BJ (cell line): ENCODE measurements around the gene COA1. TPM values are rescaled to one million over a fixed set of nuclear protein-coding genes. Genes with fewer than 3 reads are reported as not detected.

Experiments used
- CTCF ChIA-PET: fragments of 350-600 bp; formaldehyde crosslinking; extraction: SDS; loops from one replicate; lab custom pipeline; 2021; ENCODE audit warnings: antibody characterized with exemption, inconsistent platforms; lab: Yijun Ruan, JAX
- POLR2A ChIA-PET: fragments of 300-600 bp; sonication (Branson Sonifier 250); formaldehyde crosslinking; extraction: SDS; loops from one replicate; lab custom pipeline; 2021; ENCODE audit warnings: antibody characterized with exemption; lab: Charles Lee
- DNase-seq: peaks from one replicate; pipeline ENCODE4 v3.0.0-alpha.2; 2011; ENCODE audit warnings: low read depth
- H3K27me3 ChIP-seq: 2 replicates; pipeline ENCODE4 v1.6.0; 2011; ENCODE audit warnings: low read length; ENCODE audit not compliant: control insufficient read depth, insufficient read depth
- H3K36me3 ChIP-seq: 2 replicates; pipeline ENCODE4 v1.5.1; 2011; ENCODE audit warnings: low read length; ENCODE audit not compliant: control insufficient read depth, insufficient read depth
- H3K4me3 ChIP-seq: 2 replicates; pipeline ENCODE4 v1.5.1; 2011; ENCODE audit warnings: low read depth, mild to moderate bottlenecking, control low read depth, low read length
- CTCF ChIP-seq: IDR thresholded peaks from 2 replicates; pipeline ENCODE4 v1.5.1; 2011; ENCODE audit warnings: low read depth, mild to moderate bottlenecking, control low read depth, inconsistent platforms, low read length, moderate library complexity; ENCODE audit not compliant: insufficient read depth
- polyA plus RNA-seq: library from polyadenylated mRNA; depleted of rRNA; stranded (reverse); fragments of >200 nt; gene quantifications from 2 replicates; pipeline ENCODE4 v1.2.3, GENCODE V29; 2011

The COA1 gene
- polyA plus RNA-seq, 1 experiment: 20.2 TPM

- Histone ChIP-seq H3K36me3 (peaks cover 9% of the 10 kb centered on the region), H3K4me3 (no peak overlapping the region), H3K27me3 (no peaks in the 10 kb centered on the region)
- ChIA-PET POLR2A (no interaction called here), CTCF (interaction anchor here (0.6 kb wide), 1 partner anchor 11 kb away, joined by 3 read pairs; no protein-coding TSS in a partner anchor)
- TF ChIP-seq CTCF: no peak
- DNase-seq: no peak
Measured at GRCh38 chr7:43637114-43637806, 92.1 kb downstream of the COA1 start.

- ChIA-PET CTCF (no interaction called here), POLR2A (no interaction called here)
- Histone ChIP-seq H3K4me3 (no peak overlapping the region), H3K27me3 (no peaks in the 10 kb centered on the region), H3K36me3 (peaks cover 4% of the 10 kb centered on the region)
- no peak for DNase-seq
- no peak for TF ChIP-seq CTCF
Measured at GRCh38 chr7:43636093-43636492, 93.2 kb downstream of the COA1 start.

- Histone ChIP-seq H3K4me3 (no peak overlapping the region), H3K36me3 (peaks cover 1% of the 10 kb centered on the region), H3K27me3 (no peaks in the 10 kb centered on the region)
- ChIA-PET POLR2A (no interaction called here), CTCF (interaction anchor here (1.5 kb wide), 1 partner anchor 52 kb away, joined by 4 read pairs; the partner anchor contains the start of gene STK17A)
- no peak for TF ChIP-seq CTCF
- no peak for DNase-seq
Measured at GRCh38 chr7:43634384-43634783, 94.9 kb downstream of the COA1 start.

GRCh38 chr7:43632746-43633145 lies 96.6 kb downstream of the COA1 start:
- no peak overlapping the region for H3K4me3 ChIP-seq
- H3K36me3 ChIP-seq: no peaks in the 10 kb centered on the region; the same call in none of the 2 replicates
- no peak for DNase-seq
- CTCF ChIA-PET: interaction anchor here (1.1 to 1.6 kb wide), 2 partner anchors 38 to 50 kb away, joined by 3 to 8 read pairs; partner anchors contain the start of gene STK17A
- H3K27me3 ChIP-seq: no peaks in the 10 kb centered on the region
- no peak for TF ChIP-seq CTCF
- POLR2A ChIA-PET: no interaction called here

- no peak for TF ChIP-seq CTCF
- POLR2A ChIA-PET: no interaction called here
- no peaks in the 10 kb centered on the region for H3K27me3 ChIP-seq
- no peaks in the 10 kb centered on the region; the same call in none of the 2 replicates for H3K36me3 ChIP-seq
- CTCF ChIA-PET: interaction anchor here (1.6 kb wide), 1 partner anchor 49 kb away, joined by 8 read pairs; the partner anchor contains the start of gene STK17A
- no peak for DNase-seq
- H3K4me3 ChIP-seq: no peak overlapping the region
Measured at GRCh38 chr7:43631559-43631958, 97.8 kb downstream of the COA1 start.
